ENCODE measurements around the gene SHC3. TPM values are rescaled to one million over a fixed set of nuclear protein-coding genes. Genes with fewer than 3 reads are reported as not detected.

The SHC3 gene
- total and polyA plus RNA-seq, 2 of the 4 experiments (the other 2 are of a cell fraction) = 4.5 to 13.3 TPM

DNA sequence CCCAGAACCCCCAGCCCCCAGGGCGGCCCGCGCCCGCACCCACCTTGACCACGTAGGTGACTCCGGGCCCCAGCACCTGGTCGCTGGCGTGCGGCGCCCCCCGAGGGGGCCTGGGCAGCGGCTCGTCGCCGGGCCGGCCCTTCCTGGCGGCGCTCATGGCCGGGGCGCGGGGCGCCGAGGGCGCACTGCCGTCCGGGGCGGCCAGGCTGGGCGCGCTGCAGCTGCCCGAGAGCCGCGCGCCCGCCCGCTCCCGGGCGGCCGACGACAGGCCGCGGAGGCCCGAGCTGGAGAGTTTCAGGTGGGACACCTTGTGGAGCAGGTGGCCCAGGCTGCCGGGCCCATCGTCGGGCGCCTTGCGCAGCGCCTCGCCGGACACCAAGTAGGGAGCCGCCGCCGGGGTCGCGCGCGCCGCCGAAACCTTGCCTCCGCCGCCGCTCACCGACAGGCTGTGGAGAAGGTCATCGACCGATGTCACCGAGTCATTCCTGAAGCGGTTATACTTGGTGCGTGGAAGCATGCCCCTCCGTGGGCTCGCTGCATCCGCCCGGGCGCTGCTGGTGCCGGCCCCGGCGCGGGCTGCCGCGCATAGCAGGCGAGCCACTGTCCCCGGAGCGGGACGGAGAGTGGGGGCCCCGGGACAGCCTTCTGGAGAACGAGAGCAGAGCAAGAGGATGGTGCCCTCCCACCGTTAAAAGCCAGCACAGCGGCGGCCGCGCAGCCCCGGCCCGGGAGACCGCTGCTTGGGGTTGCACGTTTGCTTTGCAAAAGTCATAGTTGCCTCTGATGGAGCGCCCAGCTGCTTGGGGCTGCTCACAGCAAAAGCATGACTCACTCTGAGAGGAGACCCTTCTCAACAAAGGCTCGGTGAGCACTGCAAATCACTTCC is at the start of gene SHC3 (continued):
- no peak for TF ChIP-seq CEBPB (IDR thresholded peaks at IDR 0.05; ENCODE audit: low read depth, low read length)
- TF ChIP-seq POLR2A (IDR thresholded peaks at IDR 0.05; ENCODE audit: low read depth, low read length) = no peak
- no peak for TF ChIP-seq USF2 (IDR thresholded peaks at IDR 0.05; ENCODE audit: low read depth, low read length)

GRCh38 chr9:89225991-89226471 is 47.4 kb upstream of the SHC3 start:
- Histone ChIP-seq H3K18ac (ENCODE audit: low read depth, low read length) (peak overlapping the region; percentile 15; the same call in 1 of the 2 replicates), H3K4me1 (ENCODE audit: control insufficient read depth, insufficient read depth, low read length) (peaks cover 13% of the 10 kb centered on the region), H2BK20ac (ENCODE audit: low read depth, low read length) (no peak overlapping the region), H3K36me3 (ENCODE audit: control insufficient read depth, insufficient read depth, low read length) (no peaks in the 10 kb centered on the region), H4K20me1 (ENCODE audit: insufficient read depth, low read length) (no peaks in the 10 kb centered on the region), H3K4me3 (ENCODE audit: insufficient read depth, low read depth, low read length) (no peak overlapping the region), H3K14ac (replicated peaks; ENCODE audit: low read depth, low read length) (no peak overlapping the region; the same call in 1 of the 2 replicates), H3K9me3 (ENCODE audit: control insufficient read depth, insufficient read depth, low read length) (no peaks in the 10 kb centered on the region), H2AFZ (replicated peaks; ENCODE audit: low read length, poor library complexity) (peak overlapping the region; percentile 74), H3K56ac (ENCODE audit: extremely low read depth, insufficient read depth, low read length) (no peak overlapping the region), H3K23ac (ENCODE audit: low read depth, low read length) (no peak overlapping the region), H4K8ac (ENCODE audit: low read depth in 2 of 2, low read length in 2 of 2) (peak overlapping the region in 1 of 2 experiments; percentile 51; a peak in 1 of 4 replicates), H4K5ac (ENCODE audit: low read depth, low read length) (peak overlapping the region; percentile 7; the same call in 1 of the 2 replicates), H2AK9ac (replicated peaks; ENCODE audit: low read depth, low read length, poor library complexity) (peak overlapping the region; percentile 77), H3K9me1 (ENCODE audit: insufficient read depth, low read length) (0 out of 2 replicates have a peak, but pooled peaks cover 5% of the 10 kb centered on the region), H2BK120ac (ENCODE audit: low read depth, low read length) (no peak overlapping the region), H3K4ac (ENCODE audit: low read depth, low read length) (peak overlapping the region; percentile 11; the same call in 1 of the 2 replicates), H2AK5ac (ENCODE audit: low read depth, low read length) (peak overlapping the region; percentile 29; the same call in 1 of the 2 replicates), H3K9ac (ENCODE audit: low read depth, low read length) (no peak overlapping the region), H3K27me3 (ENCODE audit: control insufficient read depth, insufficient read depth, low read length) (no peaks in the 10 kb centered on the region; the same call in 1 of the 2 replicates), H3K27ac (ENCODE audit: insufficient read depth, low read length) (peak overlapping the region; percentile 49; the same call in 1 of the 2 replicates), H3K79me1 (ENCODE audit: low read depth in 1 of 2, low read length in 2 of 2) (no peaks in the 10 kb centered on the region), H4K91ac (ENCODE audit: insufficient read depth, low read depth, low read length) (peak overlapping the region; percentile 61; the same call in 1 of the 2 replicates), H2BK15ac (ENCODE audit: low read depth, low read length) (no peak overlapping the region; the same call in 2 of the 3 replicates), H3K4me2 (ENCODE audit: low read depth, low read length) (peak overlapping the region; percentile 27; the same call in 1 of the 2 replicates), H2BK5ac (ENCODE audit: low read depth, low read length, poor library complexity, severe bottlenecking) (no peak overlapping the region)
- in situ Hi-C loops (cut with MboI; ENCODE audit: low sequenced_read_pairs) = no loop called here
- peak; percentile 85 for ATAC-seq (ENCODE audit: low read depth)
- dilution Hi-C loops (cut with HindIII; ENCODE audit: low sequenced_read_pairs, unreplicated experiment) = no loop called here
- intact Hi-C loops (cut with micrococcal nuclease) = no loop called here
- peak; percentile 51 for DNase-seq
- no TSS peak for BruUV-seq (replicated peaks)
- CTCF ChIA-PET = no interaction called here
- WGBS, 2 experiments (ENCODE audit: extremely low coverage in 2 of 2, insufficient read length in 1 of 2) = 20% methylated on average over 2 of the region's 5 CpGs; no CpG with 5 or more reads in 1 of the 2 experiments
- POLR2A ChIA-PET (ENCODE audit: unreplicated experiment) = no interaction called here
- no peak for TF ChIP-seq FOS (IDR thresholded peaks at IDR 0.05; ENCODE audit: low read depth, low read length)
- no peak for TF ChIP-seq USF2 (IDR thresholded peaks at IDR 0.05; ENCODE audit: low read depth, low read length)
- TF ChIP-seq NFE2L2 (IDR thresholded peaks at IDR 0.05; ENCODE audit: low read depth, low read length) = no peak
- TF ChIP-seq MXI1 (IDR thresholded peaks at IDR 0.05; ENCODE audit: borderline replicate concordance, low read depth, low read length) = no peak
- TF ChIP-seq, protein P1, sequence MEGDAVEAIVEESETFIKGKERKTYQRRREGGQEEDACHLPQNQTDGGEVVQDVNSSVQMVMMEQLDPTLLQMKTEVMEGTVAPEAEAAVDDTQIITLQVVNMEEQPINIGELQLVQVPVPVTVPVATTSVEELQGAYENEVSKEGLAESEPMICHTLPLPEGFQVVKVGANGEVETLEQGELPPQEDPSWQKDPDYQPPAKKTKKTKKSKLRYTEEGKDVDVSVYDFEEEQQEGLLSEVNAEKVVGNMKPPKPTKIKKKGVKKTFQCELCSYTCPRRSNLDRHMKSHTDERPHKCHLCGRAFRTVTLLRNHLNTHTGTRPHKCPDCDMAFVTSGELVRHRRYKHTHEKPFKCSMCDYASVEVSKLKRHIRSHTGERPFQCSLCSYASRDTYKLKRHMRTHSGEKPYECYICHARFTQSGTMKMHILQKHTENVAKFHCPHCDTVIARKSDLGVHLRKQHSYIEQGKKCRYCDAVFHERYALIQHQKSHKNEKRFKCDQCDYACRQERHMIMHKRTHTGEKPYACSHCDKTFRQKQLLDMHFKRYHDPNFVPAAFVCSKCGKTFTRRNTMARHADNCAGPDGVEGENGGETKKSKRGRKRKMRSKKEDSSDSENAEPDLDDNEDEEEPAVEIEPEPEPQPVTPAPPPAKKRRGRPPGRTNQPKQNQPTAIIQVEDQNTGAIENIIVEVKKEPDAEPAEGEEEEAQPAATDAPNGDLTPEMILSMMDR (conservative IDR thresholded peaks at IDR 0.05; ENCODE audit: low read depth, low read length) = no peak
- no peak for TF ChIP-seq RCOR1 (IDR thresholded peaks at IDR 0.05; ENCODE audit: insufficient replicate concordance, low read length)
- no peak for TF ChIP-seq RAD21 (IDR thresholded peaks at IDR 0.05; ENCODE audit: low read length)
- no peak for TF ChIP-seq BHLHE40 (IDR thresholded peaks at IDR 0.05; ENCODE audit: low read depth, low read length)
- no peak for TF ChIP-seq MAZ (IDR thresholded peaks at IDR 0.05; ENCODE audit: borderline replicate concordance, low read depth, low read length)
